AG04450 (cell line): ENCODE results near the gene JAGN1. TPM values are rescaled to one million over a fixed set of nuclear protein-coding genes. Genes with fewer than 3 reads are reported as not detected.

Experiments
- CTCF ChIA-PET: fragments of 300-600, 350-600 bp; formaldehyde crosslinking; extraction: SDS; loops from one replicate; lab custom pipeline; 2022; ENCODE audit warnings: antibody characterized with exemption, inconsistent platforms; lab: Charles Lee
- POLR2A ChIA-PET: fragments of 350-600 bp; formaldehyde crosslinking; extraction: SDS; loops from one replicate; lab custom pipeline; 2021; ENCODE audit warnings: antibody characterized with exemption, inconsistent platforms; lab: Yijun Ruan, JAX
- DNase-seq: peaks from one replicate; pipeline ENCODE4 v3.0.0-alpha.2; 2011; ENCODE audit warnings: low read depth, low spot score
- H3K27ac ChIP-seq: one replicate; pipeline ENCODE4 v1.5.1; 2012; ENCODE audit warnings: low read depth, low read length, control low read depth
- H3K27me3 ChIP-seq: one replicate; pipeline ENCODE4 v1.6.0; 2012; ENCODE audit warnings: low read length; ENCODE audit not compliant: control insufficient read depth, insufficient read depth
- H3K4me3 ChIP-seq: 2 replicates; pipeline ENCODE4 v1.5.1; 2011; ENCODE audit warnings: mild to moderate bottlenecking, low read depth, low read length, control low read depth
- H3K9me3 ChIP-seq: 2 replicates; pipeline ENCODE4 v1.5.1; 2012; ENCODE audit warnings: low read length; ENCODE audit not compliant: control insufficient read depth, insufficient read depth
- polyA plus RNA-seq: library from polyadenylated mRNA; depleted of rRNA; stranded (reverse); fragments of >200 nt; gene quantifications from 2 replicates; pipeline ENCODE4 v1.2.3, GENCODE V29; 2011
- TF ChIP-seq, protein P1 (sequence below): IDR thresholded peaks from 2 replicates; pipeline ENCODE4 v1.5.1; 2011; ENCODE audit warnings: low read depth, low read length, control low read depth, inconsistent platforms

JAGN1 gene
- polyA plus RNA-seq, 1 experiment: 44.4 TPM

DNA sequence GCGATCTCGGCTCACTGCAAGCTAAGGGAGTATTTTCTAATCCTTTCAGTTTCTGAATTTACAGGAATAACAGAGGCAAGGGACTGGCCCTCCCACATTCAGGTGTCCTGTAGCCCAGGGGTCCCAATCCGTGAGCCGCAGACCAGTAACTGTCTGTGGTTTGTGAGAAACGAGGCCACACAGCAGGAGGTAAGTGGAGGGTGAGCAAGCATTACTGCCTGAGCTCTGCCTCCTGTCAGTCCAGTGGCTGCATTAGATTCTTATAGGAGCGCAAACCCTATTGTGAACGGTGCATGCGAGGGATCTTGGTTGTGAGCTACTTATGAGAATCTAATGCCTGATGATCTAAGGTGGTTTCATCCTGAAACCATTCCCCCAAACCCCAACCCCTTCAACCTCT, 21.5 kb downstream of the JAGN1 start:
- TF ChIP-seq, protein P1, sequence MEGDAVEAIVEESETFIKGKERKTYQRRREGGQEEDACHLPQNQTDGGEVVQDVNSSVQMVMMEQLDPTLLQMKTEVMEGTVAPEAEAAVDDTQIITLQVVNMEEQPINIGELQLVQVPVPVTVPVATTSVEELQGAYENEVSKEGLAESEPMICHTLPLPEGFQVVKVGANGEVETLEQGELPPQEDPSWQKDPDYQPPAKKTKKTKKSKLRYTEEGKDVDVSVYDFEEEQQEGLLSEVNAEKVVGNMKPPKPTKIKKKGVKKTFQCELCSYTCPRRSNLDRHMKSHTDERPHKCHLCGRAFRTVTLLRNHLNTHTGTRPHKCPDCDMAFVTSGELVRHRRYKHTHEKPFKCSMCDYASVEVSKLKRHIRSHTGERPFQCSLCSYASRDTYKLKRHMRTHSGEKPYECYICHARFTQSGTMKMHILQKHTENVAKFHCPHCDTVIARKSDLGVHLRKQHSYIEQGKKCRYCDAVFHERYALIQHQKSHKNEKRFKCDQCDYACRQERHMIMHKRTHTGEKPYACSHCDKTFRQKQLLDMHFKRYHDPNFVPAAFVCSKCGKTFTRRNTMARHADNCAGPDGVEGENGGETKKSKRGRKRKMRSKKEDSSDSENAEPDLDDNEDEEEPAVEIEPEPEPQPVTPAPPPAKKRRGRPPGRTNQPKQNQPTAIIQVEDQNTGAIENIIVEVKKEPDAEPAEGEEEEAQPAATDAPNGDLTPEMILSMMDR: no peak
- no peak for DNase-seq
- Histone ChIP-seq H3K27me3 (no peaks in the 10 kb centered on the region), H3K9me3 (no peaks in the 10 kb centered on the region), H3K27ac (peak overlapping the region; percentile 21), H3K4me3 (no peak overlapping the region)
- POLR2A ChIA-PET: interaction anchor here (1.5 to 2.1 kb wide), 2 partner anchors 18 to 48 kb away, joined by 4 to 6 read pairs; no protein-coding TSS in a partner anchor
- CTCF ChIA-PET: interaction anchor here (0.7 to 1.7 kb wide), 3 partner anchors 19 to 63 kb away, joined by 5 to 9 read pairs (median 6); no protein-coding TSS in a partner anchor

- POLR2A ChIA-PET: interaction anchor here (0.6 to 2.1 kb wide), 3 partner anchors 13 to 48 kb away, joined by 4 to 6 read pairs (median 5); no protein-coding TSS in a partner anchor
- CTCF ChIA-PET: interaction anchor here (0.7 to 1.7 kb wide), 3 partner anchors 19 to 63 kb away, joined by 5 to 9 read pairs (median 6); no protein-coding TSS in a partner anchor
These were observed 22.0 kb downstream of the JAGN1 start for GRCh38 chr3:9912294-9912935.

DNA sequence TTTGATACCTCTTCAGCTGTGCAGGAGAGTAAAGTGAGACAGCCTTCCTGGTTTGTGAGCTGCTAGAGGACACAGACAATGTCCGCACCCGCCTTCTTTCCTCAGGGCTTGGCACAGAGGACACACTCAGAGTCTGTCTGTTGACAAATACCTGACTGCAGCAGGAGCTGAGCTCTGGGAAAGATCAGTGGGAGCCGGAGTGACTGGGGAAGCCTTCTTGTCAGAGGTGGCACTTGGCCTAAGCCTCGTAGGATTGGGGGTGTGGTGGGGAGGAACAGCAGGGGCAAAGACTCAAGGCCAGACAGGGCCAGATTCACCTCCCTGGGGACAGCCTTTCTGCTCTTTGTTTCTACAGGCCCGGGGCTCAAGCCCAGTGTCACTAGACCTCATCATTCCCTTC, 23.2 kb downstream of the JAGN1 start:
- ChIA-PET POLR2A (interaction anchor here (0.9 kb wide), 1 partner anchor 70 kb away, joined by 3 read pairs; the partner anchor contains the start of gene RPUSD3), CTCF (interaction anchor here (0.9 to 1.0 kb wide), 3 partner anchors 22 to 65 kb away, joined by 3 to 4 read pairs (median 3); no protein-coding TSS in a partner anchor)
- Histone ChIP-seq H3K27ac (no peak overlapping the region), H3K9me3 (no peaks in the 10 kb centered on the region; the same call in 1 of the 2 replicates), H3K27me3 (no peaks in the 10 kb centered on the region), H3K4me3 (no peak overlapping the region)
- DNase-seq: no peak
- TF ChIP-seq, protein P1: no peak

More at GRCh38 chr3:9912294-9912935, 22.0 kb downstream of the JAGN1 start:
- Histone ChIP-seq H3K27ac (peak overlapping the region; percentile 21), H3K27me3 (no peaks in the 10 kb centered on the region), H3K9me3 (no peaks in the 10 kb centered on the region), H3K4me3 (no peak overlapping the region)
- TF ChIP-seq, protein P1: no peak
- DNase-seq: no peak

DNA sequence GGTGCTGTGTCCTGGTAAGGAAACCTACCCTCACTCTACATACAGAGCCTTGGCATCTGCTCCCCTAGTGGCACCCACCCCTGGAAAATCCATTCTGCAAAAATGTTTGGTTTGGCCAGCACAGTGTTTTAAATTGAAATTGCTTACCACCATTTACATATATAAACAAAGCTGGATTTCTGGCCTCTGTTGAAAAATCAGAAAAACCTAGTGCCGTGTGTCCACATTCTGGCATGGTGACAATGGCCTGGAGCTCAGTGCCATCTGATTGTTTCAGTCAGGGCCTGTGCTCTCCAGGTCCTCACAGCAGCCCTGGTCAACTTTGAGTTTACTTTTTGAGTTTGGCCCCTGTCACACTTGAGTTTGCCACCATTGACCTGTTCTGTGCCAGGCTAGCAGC, 23.6 kb downstream of the JAGN1 start:
- no peak for DNase-seq
- Histone ChIP-seq H3K27me3 (no peaks in the 10 kb centered on the region), H3K27ac (no peak overlapping the region), H3K9me3 (no peaks in the 10 kb centered on the region; the same call in 1 of the 2 replicates), H3K4me3 (no peak overlapping the region)
- POLR2A ChIA-PET: interaction anchor here (0.9 kb wide), 1 partner anchor 70 kb away, joined by 3 read pairs; the partner anchor contains the start of gene RPUSD3
- TF ChIP-seq, protein P1: no peak
- CTCF ChIA-PET: interaction anchor here (0.9 to 1.0 kb wide), 4 partner anchors 23 to 68 kb away, joined by 3 to 4 read pairs (median 4); no protein-coding TSS in a partner anchor
